ENCODE results near the gene HDAC4.

The HDAC4 gene

GRCh38 chr2:239389414-239390329 is 11.1 kb downstream of the HDAC4 start:
- no peak for TF ChIP-seq CTCF (IDR thresholded peaks at IDR 0.05; ENCODE audit: control insufficient read depth, insufficient read depth, low read depth, low read length, missing control alignments)
- DNase-seq (ENCODE audit: low read depth), result no peak
- H3K4me3 ChIP-seq (ENCODE audit: control insufficient read depth, low read depth, low read length), result no peak overlapping the region

- no peak overlapping the region for H3K4me3 ChIP-seq (ENCODE audit: control insufficient read depth, low read depth, low read length)
- no peak for DNase-seq (ENCODE audit: low read depth)
- TF ChIP-seq CTCF (IDR thresholded peaks at IDR 0.05; ENCODE audit: control insufficient read depth, insufficient read depth, low read depth, low read length, missing control alignments), result no peak
Measured at GRCh38 chr2:239388236-239389151, 12.3 kb downstream of the HDAC4 start.

DNA sequence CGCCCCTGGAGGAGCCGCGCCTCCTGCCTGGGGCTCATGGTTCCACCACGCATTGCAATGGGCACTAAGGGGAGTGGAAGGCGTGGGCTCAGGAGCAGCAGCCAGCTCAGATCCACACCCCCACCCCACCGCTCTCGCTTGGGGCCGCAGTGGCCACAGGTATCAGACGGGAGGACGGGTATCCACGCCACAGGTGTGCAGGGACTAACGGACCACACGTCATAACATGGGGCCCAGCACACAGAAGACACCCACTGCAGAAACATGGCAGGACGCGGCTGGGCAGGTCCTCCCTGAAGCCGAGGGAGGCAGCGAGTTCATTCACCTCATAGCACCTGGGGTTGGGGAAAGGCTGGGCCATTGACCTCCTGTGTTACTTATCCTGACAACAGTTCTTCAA is 13.0 kb downstream of the HDAC4 start:
- no peak for DNase-seq (ENCODE audit: low read depth)
- no peak for TF ChIP-seq CTCF (IDR thresholded peaks at IDR 0.05; ENCODE audit: control insufficient read depth, insufficient read depth, low read depth, low read length, missing control alignments)
- no peak overlapping the region for H3K4me3 ChIP-seq (ENCODE audit: control insufficient read depth, low read depth, low read length)

DNA sequence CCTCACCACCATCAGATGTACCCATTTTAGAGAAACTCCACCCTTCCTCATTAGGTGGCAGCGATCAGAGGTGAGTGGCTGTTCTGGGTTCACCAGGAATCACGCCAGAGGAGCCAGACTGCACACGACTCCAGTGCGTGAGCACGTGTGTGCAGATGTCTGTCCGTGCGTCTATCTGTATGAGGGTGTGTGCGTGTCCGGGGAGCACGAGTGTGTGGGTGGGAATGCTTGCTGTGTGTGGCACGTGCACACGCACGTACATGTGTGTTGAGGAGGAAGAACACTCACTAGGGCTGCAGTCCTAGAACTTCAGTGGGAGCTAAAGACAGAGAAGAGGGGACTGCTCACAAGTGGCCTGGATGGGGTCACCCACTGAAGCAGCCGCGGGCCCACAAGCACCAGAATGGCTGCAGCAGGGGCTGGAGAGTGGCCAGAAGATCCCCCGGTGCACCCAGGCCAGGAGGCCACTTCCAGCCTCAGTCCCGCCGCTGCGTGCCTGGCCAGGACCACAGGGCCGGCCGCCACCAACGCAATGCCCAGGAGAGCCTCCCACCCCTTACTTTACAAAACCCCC is 13.9 kb downstream of the HDAC4 start:
- DNase-seq (ENCODE audit: low read depth), result no peak
- no peak overlapping the region for H3K4me3 ChIP-seq (ENCODE audit: control insufficient read depth, low read depth, low read length)
- TF ChIP-seq CTCF (IDR thresholded peaks at IDR 0.05; ENCODE audit: control insufficient read depth, insufficient read depth, low read depth, low read length, missing control alignments), result no peak

GRCh38 chr2:239386001-239386670 is 14.7 kb downstream of the HDAC4 start:
- H3K4me3 ChIP-seq (ENCODE audit: control insufficient read depth, low read depth, low read length), result no peak overlapping the region
- TF ChIP-seq CTCF (IDR thresholded peaks at IDR 0.05; ENCODE audit: control insufficient read depth, insufficient read depth, low read depth, low read length, missing control alignments), result no peak
- DNase-seq (ENCODE audit: low read depth), result no peak

Measured in AG09309 (cell line).